HuH-7 (cell line): ENCODE data around the gene PADI4.
A peak's percentile ranks its signal among the peaks of the same experiment; 100 is the strongest.
"Not testable (repeated sequence)": the region's sequence is repeated elsewhere in the genome, so short reads cannot be mapped to it uniquely, and the experiment has no call there.

ENCODE experiments used
- DNase-seq: peaks from one replicate; pipeline ENCODE4 v3.0.0; 2011; ENCODE audit warnings: low spot score

PADI4 gene

DNA sequence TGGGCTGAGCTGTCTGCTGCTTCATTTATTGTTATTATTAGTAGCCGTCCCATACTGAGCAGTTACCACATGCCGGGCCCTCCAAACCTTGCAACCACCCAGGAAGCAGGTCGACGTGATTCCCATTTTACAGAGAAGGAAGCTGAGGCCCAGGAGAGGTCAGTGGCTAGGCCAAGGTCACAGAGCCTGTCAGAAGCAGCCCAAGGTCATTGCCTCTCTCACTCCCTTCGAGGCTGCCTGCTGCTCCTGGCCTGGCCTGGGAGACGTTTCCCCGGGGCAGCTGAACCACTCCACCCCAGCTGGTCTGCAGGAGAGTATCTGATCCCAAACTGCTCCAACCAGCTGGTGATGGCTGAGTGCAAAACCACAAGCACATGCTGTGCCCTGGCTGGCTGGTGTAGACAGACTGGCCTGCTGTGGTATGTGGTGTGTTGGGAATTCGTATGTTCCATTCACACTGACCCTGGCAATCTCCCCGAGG is 6.5 kb downstream of the PADI4 start:
- DNase-seq, result no peak

DNA sequence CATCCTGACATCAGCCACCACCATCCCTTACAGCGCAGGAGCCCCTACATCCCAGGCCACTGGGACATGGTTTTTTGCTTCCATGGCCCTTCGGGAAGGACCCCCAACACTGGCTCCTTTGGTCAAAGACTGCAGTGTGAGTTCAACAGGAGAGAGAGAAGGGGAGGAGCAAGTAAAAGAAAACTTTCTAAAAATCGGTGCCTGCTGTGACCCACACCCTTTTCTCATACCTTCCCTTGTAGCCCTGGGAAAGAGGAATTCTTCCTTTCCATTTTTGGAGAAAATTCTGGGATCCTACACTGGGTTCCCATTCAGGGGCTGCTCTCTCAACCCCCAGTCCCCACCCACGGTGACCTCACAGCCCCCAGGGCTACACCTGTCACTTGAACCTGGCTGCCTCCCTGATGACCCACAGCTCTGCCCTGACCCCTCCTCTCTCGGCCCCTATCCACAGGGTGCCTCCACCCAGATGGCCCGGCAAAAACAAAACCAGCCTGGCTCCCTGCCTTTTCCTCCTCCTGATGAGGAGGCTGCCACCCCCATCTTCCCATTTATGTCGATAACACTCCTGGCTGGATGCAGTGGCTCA is 7.6 kb downstream of the PADI4 start:
- no peak for DNase-seq

DNA sequence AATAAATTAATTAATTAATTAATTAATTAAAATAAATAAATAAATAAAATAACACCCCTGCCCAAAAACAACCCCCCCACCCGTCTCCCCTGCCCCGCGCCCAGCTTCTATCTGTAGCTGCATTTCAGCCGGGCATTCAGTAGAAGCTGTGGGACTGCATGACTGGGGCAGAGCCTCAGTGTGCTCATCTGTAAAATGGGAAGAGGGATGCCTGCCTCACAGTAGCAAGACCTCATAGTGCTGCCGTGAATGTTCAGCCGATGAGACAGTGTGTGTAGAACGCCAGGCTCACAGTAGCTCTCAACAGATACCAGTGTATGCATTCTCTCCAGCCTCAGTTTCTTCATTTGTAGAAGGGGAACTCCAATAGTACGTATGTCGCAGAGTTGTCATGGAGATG is 8.7 kb downstream of the PADI4 start:
- no peak for DNase-seq

- DNase-seq, result no peak
Measured at GRCh38 chr1:17318262-17318661, 10.3 kb downstream of the PADI4 start.

GRCh38 chr1:17319561-17320350 is 11.8 kb downstream of the PADI4 start:
- DNase-seq, result no peak

GRCh38 chr1:17321857-17322390 is 13.9 kb downstream of the PADI4 start:
- DNase-seq, result not testable (repeated sequence)

DNA sequence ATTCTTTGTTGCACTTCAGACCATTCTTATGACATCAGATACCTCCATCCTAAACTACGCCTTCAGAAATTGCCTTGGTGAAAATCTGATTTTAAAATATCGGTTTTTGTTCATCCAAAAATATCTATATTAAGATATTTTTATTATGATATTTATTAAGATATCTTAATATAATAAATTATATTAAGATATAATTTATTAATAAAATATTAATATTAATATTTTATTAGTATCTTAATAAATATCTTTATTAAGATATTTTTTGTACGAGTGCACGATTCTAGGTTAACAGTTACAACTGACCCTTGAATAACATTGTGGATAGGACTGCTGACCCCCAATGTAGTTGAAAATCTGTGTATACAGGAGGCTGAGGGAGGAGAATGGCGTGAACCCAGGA is 20.9 kb downstream of the PADI4 start:
- no peak for DNase-seq

GRCh38 chr1:17329610-17330009 is 21.6 kb downstream of the PADI4 start:
- no peak for DNase-seq

GRCh38 chr1:17330856-17331255 is 22.9 kb downstream of the PADI4 start:
- no peak for DNase-seq

DNA sequence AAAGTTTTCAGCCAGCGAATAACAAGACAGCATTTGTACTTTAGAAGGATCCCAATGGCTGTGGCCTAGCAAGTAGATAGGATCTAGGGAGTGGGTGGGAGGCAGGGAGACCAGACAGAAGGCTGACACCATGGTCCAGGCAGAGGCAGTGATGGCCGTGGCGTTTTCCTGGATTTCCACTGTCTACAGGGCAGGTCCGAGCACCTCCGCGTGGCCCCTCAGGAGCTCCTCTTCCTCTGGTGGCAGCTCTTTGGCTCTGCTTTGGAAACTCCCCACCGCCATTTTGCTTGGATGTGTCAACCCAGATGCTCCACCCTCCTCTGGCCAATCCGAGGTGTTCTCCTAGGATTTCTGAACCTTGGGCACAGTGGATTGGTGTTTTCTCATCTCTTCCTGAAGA is 25.1 kb downstream of the PADI4 start:
- no peak for DNase-seq

GRCh38 chr1:17335821-17336710 is 28.1 kb downstream of the PADI4 start:
- DNase-seq, result peak; percentile 64

- DNase-seq, result peak; percentile 35
Measured at GRCh38 chr1:17338706-17339493, 30.9 kb downstream of the PADI4 start.

- no peak for DNase-seq
Measured at GRCh38 chr1:17339521-17339920, 31.5 kb downstream of the PADI4 start.

DNA sequence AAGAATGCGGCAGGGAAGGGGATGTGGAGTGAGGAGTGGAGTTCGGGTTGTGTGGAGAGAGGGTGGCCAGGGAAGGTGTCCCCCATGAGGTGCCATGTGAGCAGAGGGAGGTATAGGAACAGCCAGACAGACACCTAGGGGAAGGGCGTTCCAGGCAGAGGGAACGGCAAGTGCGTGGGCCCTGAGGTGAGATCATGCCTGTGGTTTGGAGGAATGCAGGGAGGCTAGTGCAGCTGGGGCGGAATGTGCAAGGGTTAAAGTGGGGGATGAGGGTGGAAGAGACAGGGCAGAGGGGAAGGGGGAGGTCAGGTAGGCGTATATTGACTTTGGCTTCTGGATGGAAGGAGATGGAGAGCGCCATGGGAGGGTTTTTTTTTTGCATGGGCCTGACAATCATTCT is 32.4 kb downstream of the PADI4 start:
- no peak for DNase-seq

DNA sequence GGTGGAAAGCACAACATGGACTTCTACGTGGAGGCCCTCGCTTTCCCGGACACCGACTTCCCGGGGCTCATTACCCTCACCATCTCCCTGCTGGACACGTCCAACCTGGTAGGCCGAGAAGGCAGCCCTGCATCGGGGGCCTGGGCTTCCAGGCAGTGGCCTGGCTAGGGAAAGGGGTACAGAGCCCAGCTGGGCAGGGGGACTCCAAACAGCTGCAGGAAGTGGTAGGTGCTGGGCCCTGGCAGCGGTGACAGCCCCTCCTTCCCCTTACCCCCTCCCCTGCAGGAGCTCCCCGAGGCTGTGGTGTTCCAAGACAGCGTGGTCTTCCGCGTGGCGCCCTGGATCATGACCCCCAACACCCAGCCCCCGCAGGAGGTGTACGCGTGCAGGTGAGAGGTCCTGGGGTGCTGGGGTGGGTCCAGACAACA is 34.0 kb downstream of the PADI4 start:
- no peak for DNase-seq

DNA sequence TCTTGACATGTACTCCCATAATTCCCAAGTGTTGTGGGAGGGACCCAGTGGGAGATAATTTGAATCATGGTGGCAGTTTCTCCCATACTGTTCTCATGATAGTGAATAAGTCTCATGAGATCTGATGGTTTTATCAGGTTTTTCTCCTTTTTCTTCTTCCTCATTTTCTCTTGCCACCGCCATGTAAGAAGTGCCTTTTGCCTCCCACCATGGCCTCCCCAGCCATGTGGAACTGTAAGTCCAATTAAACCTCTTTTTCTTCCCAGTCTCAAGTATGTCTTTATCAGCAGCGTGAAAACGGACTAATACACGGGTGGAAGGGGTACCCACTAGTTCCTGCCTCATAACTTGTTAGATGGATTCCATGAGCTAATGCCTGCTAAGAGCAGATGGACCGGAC is 37.5 kb downstream of the PADI4 start:
- DNase-seq, result not testable (repeated sequence)

DNA sequence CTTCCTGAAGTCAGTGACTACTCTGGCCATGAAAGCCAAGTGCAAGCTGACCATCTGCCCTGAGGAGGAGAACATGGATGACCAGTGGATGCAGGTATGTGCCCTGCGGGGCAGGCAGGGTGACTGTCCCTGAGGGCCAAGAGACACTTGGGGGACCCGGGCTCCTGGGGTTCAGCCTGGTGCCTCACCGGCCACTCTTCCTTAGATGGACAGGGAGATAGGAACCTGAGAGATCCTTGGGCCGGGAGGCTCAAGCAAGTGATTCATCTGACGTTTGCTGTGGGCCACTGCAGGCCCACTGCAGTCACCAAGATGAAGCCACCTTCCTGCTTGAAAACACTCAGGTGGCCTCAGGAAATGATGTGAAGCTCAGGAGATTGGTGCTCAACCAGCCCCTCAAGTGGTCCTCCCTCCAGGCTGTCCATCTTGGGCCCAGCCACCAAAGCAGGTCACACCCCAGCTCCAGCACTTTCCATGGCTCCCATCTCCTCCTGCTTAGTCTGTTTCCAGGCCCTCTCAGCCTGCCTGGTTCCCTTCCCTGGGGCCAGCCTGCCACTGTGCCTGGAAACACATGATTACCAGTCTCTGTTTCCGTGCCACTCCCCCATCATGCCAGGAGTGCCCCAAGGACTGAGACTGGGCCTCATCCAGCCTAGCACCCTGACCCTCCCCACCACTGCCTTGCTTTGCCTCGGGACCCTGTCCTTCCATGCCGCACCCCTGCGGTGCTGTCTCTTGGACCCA is 38.2 kb downstream of the PADI4 start:
- DNase-seq, result no peak

GRCh38 chr1:17347769-17348592 is 40.0 kb downstream of the PADI4 start:
- DNase-seq, result no peak

DNA sequence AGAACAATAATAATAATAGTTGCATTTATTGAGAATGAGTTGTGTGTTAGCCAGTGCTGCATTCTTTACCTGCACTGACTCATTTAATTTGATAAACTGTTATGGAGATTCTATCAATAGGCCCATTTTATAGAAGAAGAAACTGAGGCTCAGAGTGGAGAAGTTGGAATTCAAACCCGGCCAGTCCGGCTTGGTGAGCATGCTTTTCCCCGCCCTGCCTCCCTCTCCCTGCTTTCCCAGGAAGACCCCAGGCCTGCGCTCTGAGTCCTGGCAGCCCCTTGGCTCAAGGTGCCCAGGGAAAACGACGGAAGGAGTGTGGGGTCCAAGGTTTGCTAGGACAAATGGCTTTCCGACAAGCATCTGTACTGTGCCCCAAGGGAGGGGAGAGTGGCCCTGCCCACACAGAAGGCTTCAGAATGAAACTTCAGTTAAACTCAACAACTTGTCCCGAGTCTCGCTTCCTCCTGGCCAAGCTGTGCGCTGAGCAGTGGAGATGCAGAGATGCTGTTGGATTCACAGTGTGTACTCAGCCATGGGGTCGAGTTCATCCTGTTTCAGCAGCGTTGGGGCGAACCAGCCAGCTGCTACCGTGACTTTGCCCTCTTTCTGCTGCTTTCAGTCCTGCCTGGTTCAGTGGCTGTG is 40.7 kb downstream of the PADI4 start:
- DNase-seq, result no peak
